ENCODE results near the gene CRB1. TPM values are rescaled to one million over a fixed set of nuclear protein-coding genes. Genes with fewer than 3 reads are reported as not detected.

The CRB1 gene
- polyA plus RNA-seq, 1 donor from 2014 or later, result 2.3 TPM

GRCh38 chr1:197222025-197222685, 45.9 kb upstream of the CRB1 start:
- H2AFZ ChIP-seq (ENCODE audit: low read depth, low read length), result no peak overlapping the region
- H3K27ac ChIP-seq (ENCODE audit: low read length), result no peak overlapping the region
- H3K9me2 ChIP-seq (ENCODE audit: insufficient read depth, low read length), result no peaks in the 10 kb centered on the region
- no peaks in the 10 kb centered on the region for H3K36me3 ChIP-seq (ENCODE audit: insufficient read depth, low read length)
- peaks cover 3% of the 10 kb centered on the region for H3K9me3 ChIP-seq (ENCODE audit: low read length)
- no peaks in the 10 kb centered on the region for H4K20me1 ChIP-seq (ENCODE audit: insufficient read depth)
- H3K79me2 ChIP-seq (replicated peaks; ENCODE audit: insufficient read depth, low read length), result no peaks in the 10 kb centered on the region
- no peak for TF ChIP-seq REST (IDR thresholded peaks at IDR 0.05; ENCODE audit: borderline replicate concordance)
- TF ChIP-seq RAD21 (conservative IDR thresholded peaks at IDR 0.05), result no peak
- TF ChIP-seq EP300 (conservative IDR thresholded peaks at IDR 0.05; ENCODE audit: poor library complexity, severe bottlenecking), result no peak
- no peak for TF ChIP-seq TAF1 (IDR thresholded peaks at IDR 0.05; ENCODE audit: low read depth)
- no peak for TF ChIP-seq CTCF (IDR thresholded peaks at IDR 0.05; ENCODE audit: poor library complexity, severe bottlenecking)
- TF ChIP-seq MXI1 (conservative IDR thresholded peaks at IDR 0.05; ENCODE audit: poor library complexity, severe bottlenecking), result no peak
- no peaks in the 10 kb centered on the region for H3F3A ChIP-seq (ENCODE audit: insufficient read depth, low read length, poor library complexity, severe bottlenecking)
- no peak overlapping the region for H3K9ac ChIP-seq (ENCODE audit: low read length)
- no peaks in the 10 kb centered on the region for H3K27me3 ChIP-seq (ENCODE audit: insufficient read depth, low read depth, low read length)
- no peak overlapping the region for H3K4me3 ChIP-seq (ENCODE audit: low read length)
- H3K4me2 ChIP-seq (ENCODE audit: low read length), result no peak overlapping the region

DNA sequence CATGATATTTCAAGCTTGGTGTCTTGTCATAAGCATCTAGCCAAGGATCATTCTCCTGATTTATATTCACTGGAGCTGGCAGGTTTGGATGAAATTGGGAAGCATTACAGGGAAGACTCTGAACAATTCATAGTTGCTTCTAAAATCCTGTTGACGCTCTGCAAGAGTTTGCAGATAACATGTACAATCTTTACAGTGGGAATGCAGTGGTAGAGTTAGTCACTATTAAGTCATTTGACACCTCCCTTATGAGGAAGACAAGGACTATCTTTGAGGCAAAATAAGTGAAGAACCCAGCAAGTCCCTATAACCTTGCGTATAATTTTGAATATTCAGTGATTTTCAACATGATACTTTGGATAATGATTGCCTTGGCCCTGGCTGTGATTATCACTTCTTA, 45.3 kb upstream of the CRB1 start:
- H3K9me2 ChIP-seq (ENCODE audit: insufficient read depth, low read length), result no peaks in the 10 kb centered on the region
- no peak overlapping the region for H2AFZ ChIP-seq (ENCODE audit: low read depth, low read length)
- TF ChIP-seq TAF1 (IDR thresholded peaks at IDR 0.05; ENCODE audit: low read depth) (no peak), POLR2AphosphoS5 (IDR thresholded peaks at IDR 0.05) (no peak), RAD21 (conservative IDR thresholded peaks at IDR 0.05) (no peak), REST (IDR thresholded peaks at IDR 0.05; ENCODE audit: borderline replicate concordance) (no peak), EP300 (conservative IDR thresholded peaks at IDR 0.05; ENCODE audit: poor library complexity, severe bottlenecking) (no peak), CTCF (IDR thresholded peaks at IDR 0.05; ENCODE audit: poor library complexity, severe bottlenecking) (no peak), SMC3 (conservative IDR thresholded peaks at IDR 0.05; ENCODE audit: poor library complexity) (no peak), MXI1 (conservative IDR thresholded peaks at IDR 0.05; ENCODE audit: poor library complexity, severe bottlenecking) (no peak), EZH2 (IDR thresholded peaks at IDR 0.05; ENCODE audit: borderline replicate concordance, insufficient read depth, low read length, poor library complexity, severe bottlenecking) (no peak)
- no peaks in the 10 kb centered on the region for H3K79me2 ChIP-seq (replicated peaks; ENCODE audit: insufficient read depth, low read length)
- H3K36me3 ChIP-seq (ENCODE audit: insufficient read depth, low read length), result no peaks in the 10 kb centered on the region
- H3K27ac ChIP-seq (ENCODE audit: low read length), result no peak overlapping the region
- H3K9me3 ChIP-seq (ENCODE audit: low read length), result no peaks in the 10 kb centered on the region
- no peaks in the 10 kb centered on the region for H4K20me1 ChIP-seq (ENCODE audit: insufficient read depth)
- no peaks in the 10 kb centered on the region for H3F3A ChIP-seq (ENCODE audit: insufficient read depth, low read length, poor library complexity, severe bottlenecking)
- no peaks in the 10 kb centered on the region for H3K27me3 ChIP-seq (ENCODE audit: insufficient read depth, low read depth, low read length)
- H3K4me3 ChIP-seq (ENCODE audit: low read length), result no peak overlapping the region
- no peak overlapping the region for H3K4me2 ChIP-seq (ENCODE audit: low read length)
- H3K9ac ChIP-seq (ENCODE audit: low read length), result no peak overlapping the region

Data from neural cell (in vitro differentiated cells).